ENCODE results near the gene CDK19. TPM values are rescaled to one million over a fixed set of nuclear protein-coding genes. Genes with fewer than 3 reads are reported as not detected.

CDK19 gene
- total and polyA plus RNA-seq, 2 of the 4 experiments (the other 2 are of a cell fraction): 6.0 to 6.8 TPM

DNA sequence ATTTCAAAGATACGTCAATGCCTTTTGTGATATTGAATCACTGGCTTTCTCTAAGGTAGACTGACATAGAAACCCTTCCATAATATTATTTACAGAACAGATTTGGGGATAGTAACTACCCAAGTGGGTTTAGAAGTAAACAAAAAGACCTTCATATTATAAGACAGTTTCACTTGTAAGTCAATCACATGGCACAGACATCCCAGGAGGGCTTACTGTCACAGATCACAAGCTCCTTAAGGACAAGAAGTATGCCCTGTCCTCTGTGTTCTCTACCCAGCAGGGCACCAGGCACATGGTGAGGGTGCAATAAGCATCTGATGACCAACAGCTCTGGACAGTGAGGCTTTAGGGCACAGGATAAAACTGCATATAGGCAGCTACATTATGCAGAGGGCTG lies 203.0 kb downstream of the CDK19 start:
- Histone ChIP-seq H3K23ac (ENCODE audit: low read depth, low read length) (no peak overlapping the region), H3K27ac (ENCODE audit: insufficient read depth, low read length) (no peak overlapping the region), H2BK120ac (ENCODE audit: low read depth, low read length) (no peak overlapping the region), H4K5ac (ENCODE audit: low read depth, low read length) (no peak overlapping the region), H4K8ac (ENCODE audit: low read depth in 2 of 2, low read length in 2 of 2) (no peak overlapping the region), H3K79me1 (ENCODE audit: low read depth in 1 of 2, low read length in 2 of 2) (no peaks in the 10 kb centered on the region), H3K9me1 (ENCODE audit: insufficient read depth, low read length) (no peaks in the 10 kb centered on the region), H3K18ac (ENCODE audit: low read depth, low read length) (no peak overlapping the region), H3K4me3 (ENCODE audit: insufficient read depth, low read depth, low read length) (no peak overlapping the region), H3K36me3 (ENCODE audit: control insufficient read depth, insufficient read depth, low read length) (peaks cover 4% of the 10 kb centered on the region; the same call in 1 of the 2 replicates), H3K4me2 (ENCODE audit: low read depth, low read length) (no peak overlapping the region), H2AFZ (replicated peaks; ENCODE audit: low read length, poor library complexity) (no peak overlapping the region), H2AK9ac (replicated peaks; ENCODE audit: low read depth, low read length, poor library complexity) (no peak overlapping the region), H3K9ac (ENCODE audit: low read depth, low read length) (no peak overlapping the region), H3K4me1 (ENCODE audit: control insufficient read depth, insufficient read depth, low read length) (no peaks in the 10 kb centered on the region), H3K14ac (replicated peaks; ENCODE audit: low read depth, low read length) (no peak overlapping the region), H3K27me3 (ENCODE audit: control insufficient read depth, insufficient read depth, low read length) (no peaks in the 10 kb centered on the region), H4K20me1 (ENCODE audit: insufficient read depth, low read length) (no peaks in the 10 kb centered on the region), H3K56ac (ENCODE audit: extremely low read depth, insufficient read depth, low read length) (no peak overlapping the region), H4K91ac (ENCODE audit: insufficient read depth, low read depth, low read length) (no peak overlapping the region), H2BK15ac (ENCODE audit: low read depth, low read length) (no peak overlapping the region), H3K4ac (ENCODE audit: low read depth, low read length) (no peak overlapping the region), H3K9me3 (ENCODE audit: control insufficient read depth, insufficient read depth, low read length) (no peaks in the 10 kb centered on the region), H2AK5ac (ENCODE audit: low read depth, low read length) (0 out of 2 replicates have a peak overlapping the region, but pooled peaks have one; percentile 3), H2BK5ac (ENCODE audit: low read depth, low read length, poor library complexity, severe bottlenecking) (no peak overlapping the region), H2BK20ac (ENCODE audit: low read depth, low read length) (no peak overlapping the region)
- in situ Hi-C loops (cut with MboI; ENCODE audit: low sequenced_read_pairs): no loop called here
- no TSS peak for BruUV-seq (replicated peaks)
- intact Hi-C loops (cut with micrococcal nuclease): no loop called here
- POLR2A ChIA-PET (ENCODE audit: unreplicated experiment): no interaction called here
- DNase-seq (no peak), ATAC-seq (ENCODE audit: low read depth) (no peak)
- CTCF ChIA-PET: no interaction called here
- dilution Hi-C loops (cut with HindIII; ENCODE audit: low sequenced_read_pairs, unreplicated experiment): no loop called here
- TF ChIP-seq POLR2A (IDR thresholded peaks at IDR 0.05; ENCODE audit: low read depth, low read length) (no peak), SMC3 (IDR thresholded peaks at IDR 0.05; ENCODE audit: low read depth, low read length) (no peak), MAFK (IDR thresholded peaks at IDR 0.05; ENCODE audit: low read depth, low read length) (no peak), MAZ (IDR thresholded peaks at IDR 0.05; ENCODE audit: borderline replicate concordance, low read depth, low read length) (no peak), FOS (IDR thresholded peaks at IDR 0.05; ENCODE audit: low read depth, low read length) (no peak), RAD21 (IDR thresholded peaks at IDR 0.05; ENCODE audit: low read length) (no peak), RFX5 (IDR thresholded peaks at IDR 0.05; ENCODE audit: low read depth, low read length) (no peak), CEBPB (IDR thresholded peaks at IDR 0.05; ENCODE audit: low read depth, low read length) (no peak)
- TF ChIP-seq, protein P1, sequence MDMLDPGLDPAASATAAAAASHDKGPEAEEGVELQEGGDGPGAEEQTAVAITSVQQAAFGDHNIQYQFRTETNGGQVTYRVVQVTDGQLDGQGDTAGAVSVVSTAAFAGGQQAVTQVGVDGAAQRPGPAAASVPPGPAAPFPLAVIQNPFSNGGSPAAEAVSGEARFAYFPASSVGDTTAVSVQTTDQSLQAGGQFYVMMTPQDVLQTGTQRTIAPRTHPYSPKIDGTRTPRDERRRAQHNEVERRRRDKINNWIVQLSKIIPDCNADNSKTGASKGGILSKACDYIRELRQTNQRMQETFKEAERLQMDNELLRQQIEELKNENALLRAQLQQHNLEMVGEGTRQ (IDR thresholded peaks at IDR 0.05; ENCODE audit: low read depth, low read length): no peak
- WGBS, 2 experiments (ENCODE audit: extremely low coverage in 2 of 2, insufficient read length in 1 of 2): no CpG with 5 or more reads among the region's 1 CpG

All from IMR-90 (cell line).